K562 (cell line): ENCODE data around the gene MFSD11. TPM values are rescaled to one million over a fixed set of nuclear protein-coding genes. Genes with fewer than 3 reads are reported as not detected.

Experiments used
- CCNT2 ChIP-seq: IDR thresholded peaks from 2 replicates; pipeline ENCODE4 v1.6.1; 2011; ENCODE audit warnings: borderline replicate concordance, low read depth, mild to moderate bottlenecking, moderate library complexity, mixed read lengths, low read length; ENCODE audit not compliant: insufficient read length; ENCODE audit errors: extremely low read depth
- CUX1 ChIP-seq: fragments of 200-800 bp; sonication (Bioruptor generic); IDR thresholded peaks from 2 replicates; pipeline ENCODE4 v1.6.1; 2016; ENCODE audit warnings: missing genetic modification characterization, missing compliant biosample characterization
- ESRRB ChIP-seq: fragments of 250-450 bp; sonication (Bioruptor Pico); IDR thresholded peaks from 2 replicates; pipeline ENCODE4 v1.5.0; 2020; ENCODE audit warnings: mild to moderate bottlenecking, moderate library complexity, borderline replicate concordance
- GATAD2A ChIP-seq: fragments of 450-650 bp; IDR thresholded peaks from 2 replicates; pipeline ENCODE4 v1.6.1; 2017
- GTF2A2 ChIP-seq: IDR thresholded peaks from 2 replicates; pipeline ENCODE4 v1.6.1; 2016; ENCODE audit warnings: mild to moderate bottlenecking, missing genetic modification characterization, missing compliant biosample characterization
- KAT7 ChIP-seq: sonication (generic); formaldehyde crosslinking; IDR thresholded peaks from 2 replicates; pipeline ENCODE4 v1.8.0; 2022; ENCODE audit warnings: missing genetic modification reagents, mild to moderate bottlenecking, borderline replicate concordance
- MAFF ChIP-seq: IDR thresholded peaks from 2 replicates; pipeline ENCODE4 v1.6.1; 2012; ENCODE audit warnings: low read length, improper control_type of control experiment
- NKRF ChIP-seq: fragments of 450-650 bp; IDR thresholded peaks from 2 replicates; pipeline ENCODE4 v1.6.1; 2016; ENCODE audit warnings: borderline replicate concordance
- NR1H2 ChIP-seq: sonication (generic); formaldehyde crosslinking; IDR thresholded peaks from 2 replicates; pipeline ENCODE4 v1.4.0; 2020; ENCODE audit warnings: mild to moderate bottlenecking, missing genetic modification reagents
- NUFIP1 ChIP-seq: fragments of 450-650 bp; IDR thresholded peaks from 2 replicates; pipeline ENCODE4 v1.6.1; 2018; ENCODE audit not compliant: partially characterized antibody
- RBM15 ChIP-seq: fragments of 200-400 bp; formaldehyde crosslinking; IDR thresholded peaks from 2 replicates; pipeline ENCODE4 v1.6.1; 2018; ENCODE audit warnings: mild to moderate bottlenecking, low read length, moderate library complexity; ENCODE audit not compliant: insufficient read depth
- TFAP4 ChIP-seq: sonication (generic); formaldehyde crosslinking; IDR thresholded peaks from 2 replicates; pipeline ENCODE4 v1.8.0; 2022; ENCODE audit warnings: missing genetic modification reagents, mild to moderate bottlenecking, moderate library complexity, borderline replicate concordance
- ZC3H8 ChIP-seq: fragments of 450-650 bp; IDR thresholded peaks from 2 replicates; pipeline ENCODE4 v1.6.1; 2017
- ZNF143 ChIP-seq: sonication (generic); formaldehyde crosslinking; IDR thresholded peaks from 2 replicates; pipeline ENCODE4 v1.9.0; 2022; ENCODE audit warnings: mild to moderate bottlenecking, missing genetic modification reagents
- ZNF146 ChIP-seq: IDR thresholded peaks from one replicate; pipeline ENCODE4 v1.6.1; 2018; ENCODE audit warnings: missing compliant biosample characterization; ENCODE audit not compliant: unreplicated experiment
- ZNF24 ChIP-seq: fragments of 450-650 bp; IDR thresholded peaks from 2 replicates; pipeline ENCODE4 v1.6.1; 2016
- ZNF282 ChIP-seq: sonication (generic); formaldehyde crosslinking; IDR thresholded peaks from 2 replicates; pipeline ENCODE4 v1.8.1; 2023; ENCODE audit warnings: missing genetic modification reagents
- ZNF830 ChIP-seq: fragments of 250-450 bp; sonication (Bioruptor Pico); IDR thresholded peaks from 2 replicates; pipeline ENCODE4 v1.5.0; 2021; ENCODE audit warnings: mild to moderate bottlenecking
- polyA plus RNA-seq, 8 experiments: library from polyadenylated mRNA; depleted of rRNA in 4 of 8; stranded (reverse) in 5 of 8; unstranded in 3 of 8; fragments of >200 nt; fragmentation: Nextera tagmentation in 2 of 8; fragmentation: Illumina TruSeq in 1 of 8; extraction: Ambion mirVana in 2 of 8; extraction: Trizol in 1 of 8; gene quantifications; 2 replicates each; pipeline versions ENCODE4 v1.2.1 to v1.2.3, GENCODE V29; 2011 to 2014; ENCODE audit warnings: inconsistent platforms in 1 of 8, missing spikeins in 1 of 8
- total RNA-seq, 7 experiments: library from RNA; depleted of rRNA in 6 of 7; stranded (reverse); fragments of >200 nt in 6 of 7; fragmentation: Illumina TruSeq in 2 of 7; extraction: Trizol in 2 of 7; gene quantifications; 2 replicates each; pipeline versions ENCODE4 v1.2.1 to v1.2.3, GENCODE V29; 2011 to 2021; ENCODE audit warnings: low replicate concordance in 1 of 7
- TF ChIP-seq, protein P1 (sequence below): fragments of 250-450 bp; sonication (Bioruptor Pico); IDR thresholded peaks from 2 replicates; pipeline ENCODE4 v1.4.0; 2020; ENCODE audit warnings: mild to moderate bottlenecking, moderate library complexity

Gene MFSD11
- total and polyA plus RNA-seq, 9 of the 15 experiments (the other 6 are each of a cell fraction or from before 2014, with no cell fraction given): 14.4 to 24.5 (median 19.9) TPM

GRCh38 chr17:76697702-76698465 lies 40.0 kb upstream of the MFSD11 start (continued):
- TF ChIP-seq ZNF146 (CRISPR knock-in tag) (no peak), ESRRB (no peak), KAT7 (CRISPR knock-in tag) (no peak), TFAP4 (CRISPR knock-in tag) (peak; percentile 38; the same call in 1 of the 2 replicates), CCNT2 (no peak), ZNF282 (CRISPR knock-in tag) (no peak), ZNF830 (CRISPR knock-in tag) (no peak), MAFF (no peak), NKRF (no peak), ZNF24 (no peak), ZNF143 (no peak; the same call in 1 of the 2 replicates), GATAD2A (peak; percentile 95), GTF2A2 (tag) (no peak), CUX1 (CRISPR knock-in tag) (no peak), ZC3H8 (no peak), RBM15 (no peak), NR1H2 (CRISPR knock-in tag) (no peak), NUFIP1 (no peak)
- TF ChIP-seq, protein P1, sequence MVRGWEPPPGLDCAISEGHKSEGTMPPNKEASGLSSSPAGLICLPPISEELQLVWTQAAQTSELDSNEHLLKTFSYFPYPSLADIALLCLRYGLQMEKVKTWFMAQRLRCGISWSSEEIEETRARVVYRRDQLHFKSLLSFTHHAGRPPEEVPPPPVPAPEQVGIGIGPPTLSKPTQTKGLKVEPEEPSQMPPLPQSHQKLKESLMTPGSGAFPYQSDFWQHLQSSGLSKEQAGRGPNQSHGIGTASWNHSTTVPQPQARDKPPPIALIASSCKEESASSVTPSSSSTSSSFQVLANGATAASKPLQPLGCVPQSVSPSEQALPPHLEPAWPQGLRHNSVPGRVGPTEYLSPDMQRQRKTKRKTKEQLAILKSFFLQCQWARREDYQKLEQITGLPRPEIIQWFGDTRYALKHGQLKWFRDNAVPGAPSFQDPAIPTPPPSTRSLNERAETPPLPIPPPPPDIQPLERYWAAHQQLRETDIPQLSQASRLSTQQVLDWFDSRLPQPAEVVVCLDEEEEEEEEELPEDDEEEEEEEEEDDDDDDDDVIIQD (CRISPR knock-in tag): no peak
